AG04450 (cell line): ENCODE results near the gene MGME1. TPM values are rescaled to one million over a fixed set of nuclear protein-coding genes. Genes with fewer than 3 reads are reported as not detected.

Source experiments
- CTCF ChIA-PET: fragments of 300-600, 350-600 bp; formaldehyde crosslinking; extraction: SDS; loops from one replicate; lab custom pipeline; 2022; ENCODE audit warnings: antibody characterized with exemption, inconsistent platforms; lab: Charles Lee
- POLR2A ChIA-PET: fragments of 350-600 bp; formaldehyde crosslinking; extraction: SDS; loops from one replicate; lab custom pipeline; 2021; ENCODE audit warnings: antibody characterized with exemption, inconsistent platforms; lab: Yijun Ruan, JAX
- DNase-seq: peaks from one replicate; pipeline ENCODE4 v3.0.0-alpha.2; 2011; ENCODE audit warnings: low read depth, low spot score
- H3K27ac ChIP-seq: one replicate; pipeline ENCODE4 v1.5.1; 2012; ENCODE audit warnings: low read depth, low read length, control low read depth
- H3K27me3 ChIP-seq: one replicate; pipeline ENCODE4 v1.6.0; 2012; ENCODE audit warnings: low read length; ENCODE audit not compliant: control insufficient read depth, insufficient read depth
- H3K4me3 ChIP-seq: 2 replicates; pipeline ENCODE4 v1.5.1; 2011; ENCODE audit warnings: mild to moderate bottlenecking, low read depth, low read length, control low read depth
- H3K9me3 ChIP-seq: 2 replicates; pipeline ENCODE4 v1.5.1; 2012; ENCODE audit warnings: low read length; ENCODE audit not compliant: control insufficient read depth, insufficient read depth
- polyA plus RNA-seq: library from polyadenylated mRNA; depleted of rRNA; stranded (reverse); fragments of >200 nt; gene quantifications from 2 replicates; pipeline ENCODE4 v1.2.3, GENCODE V29; 2011
- TF ChIP-seq, protein P1 (sequence below): IDR thresholded peaks from 2 replicates; pipeline ENCODE4 v1.5.1; 2011; ENCODE audit warnings: low read depth, low read length, control low read depth, inconsistent platforms

MGME1 gene
- polyA plus RNA-seq, 1 experiment, result 13.5 TPM

DNA sequence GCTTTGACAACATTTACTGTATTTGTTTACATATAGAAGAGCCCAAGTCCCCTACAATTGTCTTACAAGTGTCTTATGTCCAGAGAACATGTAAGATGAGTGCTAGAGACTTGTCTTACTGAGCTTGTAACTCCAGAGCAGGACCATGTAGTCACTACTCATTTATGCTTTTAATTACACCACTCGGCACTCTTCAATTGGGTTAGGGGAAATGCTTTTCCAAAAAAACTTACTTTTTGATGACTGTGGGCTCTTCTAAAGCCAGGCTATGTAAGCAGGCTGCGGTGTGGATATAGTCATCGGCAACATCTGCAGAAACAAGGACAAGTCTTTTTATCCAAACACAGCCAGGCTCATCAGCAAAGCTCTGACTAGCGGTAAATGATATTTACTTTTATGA is 18.9 kb upstream of the MGME1 start:
- no peaks in the 10 kb centered on the region for H3K9me3 ChIP-seq
- ChIA-PET POLR2A (interaction anchor here (0.7 kb wide), 1 partner anchor 11 kb away, joined by 3 read pairs; no protein-coding TSS in a partner anchor), CTCF (interaction anchor here (3.4 kb wide), 1 partner anchor 11 kb away, joined by 22 read pairs; no protein-coding TSS in a partner anchor)
- no peak overlapping the region for H3K27ac ChIP-seq
- DNase-seq, result no peak
- TF ChIP-seq, protein P1, sequence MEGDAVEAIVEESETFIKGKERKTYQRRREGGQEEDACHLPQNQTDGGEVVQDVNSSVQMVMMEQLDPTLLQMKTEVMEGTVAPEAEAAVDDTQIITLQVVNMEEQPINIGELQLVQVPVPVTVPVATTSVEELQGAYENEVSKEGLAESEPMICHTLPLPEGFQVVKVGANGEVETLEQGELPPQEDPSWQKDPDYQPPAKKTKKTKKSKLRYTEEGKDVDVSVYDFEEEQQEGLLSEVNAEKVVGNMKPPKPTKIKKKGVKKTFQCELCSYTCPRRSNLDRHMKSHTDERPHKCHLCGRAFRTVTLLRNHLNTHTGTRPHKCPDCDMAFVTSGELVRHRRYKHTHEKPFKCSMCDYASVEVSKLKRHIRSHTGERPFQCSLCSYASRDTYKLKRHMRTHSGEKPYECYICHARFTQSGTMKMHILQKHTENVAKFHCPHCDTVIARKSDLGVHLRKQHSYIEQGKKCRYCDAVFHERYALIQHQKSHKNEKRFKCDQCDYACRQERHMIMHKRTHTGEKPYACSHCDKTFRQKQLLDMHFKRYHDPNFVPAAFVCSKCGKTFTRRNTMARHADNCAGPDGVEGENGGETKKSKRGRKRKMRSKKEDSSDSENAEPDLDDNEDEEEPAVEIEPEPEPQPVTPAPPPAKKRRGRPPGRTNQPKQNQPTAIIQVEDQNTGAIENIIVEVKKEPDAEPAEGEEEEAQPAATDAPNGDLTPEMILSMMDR, result no peak
- no peaks in the 10 kb centered on the region for H3K27me3 ChIP-seq
- no peak overlapping the region for H3K4me3 ChIP-seq

DNA sequence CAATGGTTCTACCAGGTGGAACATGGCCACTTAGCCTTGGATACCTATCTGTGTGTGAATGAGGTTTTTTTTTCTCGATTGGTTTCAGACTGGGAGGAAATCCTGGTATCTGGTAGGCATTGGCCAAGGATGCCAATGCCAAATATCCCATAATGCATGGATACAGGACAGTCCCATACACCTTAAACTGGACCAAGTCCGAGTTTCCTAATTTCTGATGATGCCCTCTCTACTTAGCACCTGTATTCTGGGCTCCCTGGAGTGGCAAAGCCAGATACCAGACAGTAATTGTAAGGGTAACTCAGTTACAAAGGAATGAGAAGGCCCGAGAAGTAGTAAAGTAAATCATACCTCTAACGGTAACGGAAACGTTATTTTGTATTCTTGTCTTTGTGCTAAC is 18.1 kb upstream of the MGME1 start:
- POLR2A ChIA-PET, result no interaction called here
- Histone ChIP-seq H3K9me3 (no peaks in the 10 kb centered on the region), H3K27ac (no peak overlapping the region), H3K4me3 (no peak overlapping the region), H3K27me3 (no peaks in the 10 kb centered on the region)
- CTCF ChIA-PET, result no interaction called here
- TF ChIP-seq, protein P1, result no peak
- DNase-seq, result no peak

DNA sequence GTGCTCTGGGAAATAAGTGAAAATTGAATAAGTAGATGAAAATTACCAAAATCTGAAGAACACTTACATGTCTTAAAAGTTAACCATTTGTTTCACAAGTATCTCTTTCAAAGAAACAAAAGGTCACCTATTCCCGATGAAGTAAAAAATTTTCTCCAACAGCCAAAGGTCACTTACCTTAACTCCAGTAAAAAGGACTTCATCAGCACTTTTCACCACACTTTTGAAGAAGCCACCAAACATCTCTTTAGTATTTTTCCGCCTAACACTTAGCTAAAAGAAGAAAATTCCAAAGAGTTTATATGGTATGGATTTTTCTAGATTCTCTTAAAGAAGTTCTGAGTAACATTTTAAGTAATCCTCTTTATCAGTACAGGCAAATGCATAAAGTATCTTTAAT is 17.5 kb upstream of the MGME1 start:
- POLR2A ChIA-PET, result no interaction called here
- H3K9me3 ChIP-seq, result no peaks in the 10 kb centered on the region
- CTCF ChIA-PET, result no interaction called here
- no peak overlapping the region for H3K4me3 ChIP-seq
- no peak for DNase-seq
- H3K27ac ChIP-seq, result no peak overlapping the region
- TF ChIP-seq, protein P1, result no peak
- H3K27me3 ChIP-seq, result no peaks in the 10 kb centered on the region

DNA sequence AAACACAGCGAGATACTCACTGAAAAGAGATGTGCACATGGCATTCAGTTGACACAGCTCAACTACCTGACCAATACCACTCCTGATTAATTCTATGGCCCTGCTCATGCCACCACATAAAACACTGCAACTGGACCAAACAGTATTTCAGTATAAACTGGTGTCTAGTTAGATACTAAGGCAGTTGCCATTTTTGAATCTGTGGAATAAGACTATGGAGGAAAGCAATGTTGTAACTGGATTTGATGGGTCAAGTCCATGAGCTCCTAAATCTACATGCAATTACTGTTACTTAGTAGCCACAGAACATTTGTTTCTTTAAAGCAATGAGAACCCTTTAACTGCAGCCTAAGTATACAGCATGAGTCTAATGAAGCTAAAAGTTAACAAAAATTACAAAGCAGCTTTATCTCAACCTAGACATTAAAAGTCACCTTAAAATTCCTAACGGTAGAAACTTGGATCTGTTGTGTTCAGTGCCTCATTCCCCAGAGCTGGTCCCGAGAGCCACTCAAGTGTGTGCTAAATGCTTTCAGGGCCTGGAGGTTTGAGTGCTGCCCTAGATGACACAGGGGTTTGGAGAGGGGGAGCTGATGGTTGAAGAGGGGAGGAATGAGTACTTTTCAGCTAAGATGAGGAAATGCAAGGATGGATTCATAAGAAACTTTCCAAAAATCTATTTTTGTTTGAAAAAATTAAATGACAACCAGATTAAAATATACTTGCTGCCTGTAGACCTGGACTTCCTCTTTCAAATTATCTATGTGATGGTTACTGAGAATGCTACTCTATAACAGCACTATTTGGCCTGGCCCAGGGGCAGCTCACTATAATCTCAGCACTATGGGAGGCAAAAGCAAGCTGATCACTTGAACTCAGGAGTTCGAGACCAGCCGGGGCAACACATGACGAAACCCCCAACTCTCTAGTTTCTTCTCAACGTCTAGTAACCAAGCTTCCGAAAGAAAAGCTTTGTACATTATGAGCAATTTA is 15.8 kb upstream of the MGME1 start:
- TF ChIP-seq, protein P1, result no peak
- ChIA-PET POLR2A (no interaction called here), CTCF (interaction anchor here (2.2 kb wide), 1 partner anchor 14 kb away, joined by 11 read pairs; no protein-coding TSS in a partner anchor)
- Histone ChIP-seq H3K27ac (no peak overlapping the region), H3K4me3 (no peak overlapping the region), H3K27me3 (no peaks in the 10 kb centered on the region), H3K9me3 (no peaks in the 10 kb centered on the region)
- no peak for DNase-seq

DNA sequence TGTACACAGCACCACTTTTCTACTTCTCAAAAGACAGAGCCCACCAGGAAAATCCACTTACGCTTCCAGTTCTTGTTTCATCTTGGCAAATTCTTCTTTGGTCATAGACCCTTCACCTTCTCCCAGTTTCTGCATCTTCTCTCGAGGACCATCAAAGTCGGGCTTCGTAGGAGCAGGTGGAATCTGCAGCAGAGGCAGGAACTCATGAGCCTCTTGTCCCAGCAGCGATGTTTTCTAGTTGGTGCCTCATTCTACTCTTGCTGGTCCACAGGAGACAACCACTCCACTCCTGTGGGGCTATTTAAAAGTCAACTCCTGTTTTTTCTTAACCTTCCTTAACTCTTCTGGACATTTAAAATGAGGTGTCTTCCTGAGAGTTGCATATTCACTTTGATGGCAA is 14.9 kb upstream of the MGME1 start:
- no peak for DNase-seq
- CTCF ChIA-PET, result interaction anchor here (1.7 to 2.2 kb wide), 2 partner anchors 15 to 40 kb away, joined by 5 to 11 read pairs; no protein-coding TSS in a partner anchor
- Histone ChIP-seq H3K9me3 (no peaks in the 10 kb centered on the region), H3K27me3 (no peaks in the 10 kb centered on the region), H3K4me3 (no peak overlapping the region), H3K27ac (no peak overlapping the region)
- POLR2A ChIA-PET, result no interaction called here
- TF ChIP-seq, protein P1, result no peak
